ENCODE data around the gene VWF.
"Not testable (repeated sequence)": the region's sequence is repeated elsewhere in the genome, so short reads cannot be mapped to it uniquely, and the experiment has no call there.

The VWF gene

DNA sequence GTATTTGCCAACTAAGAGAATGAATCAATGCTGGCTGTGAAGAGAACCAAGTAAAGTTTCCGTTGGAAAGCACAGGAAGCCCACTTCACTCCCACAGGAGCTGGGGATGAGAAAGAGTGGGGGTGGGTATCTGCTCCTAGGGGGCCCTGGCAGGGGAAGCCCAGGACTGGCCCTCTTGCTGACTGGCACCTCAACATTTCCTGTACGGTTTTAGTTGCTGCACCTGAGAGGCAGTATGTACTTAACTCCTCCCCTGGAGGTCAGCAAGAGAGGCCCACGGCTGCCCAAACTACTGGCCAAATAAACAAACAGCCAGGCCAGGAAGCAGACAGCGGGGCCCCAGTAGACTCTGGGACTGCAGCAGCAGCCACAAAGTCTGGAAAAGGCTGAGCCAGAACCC is 33.8 kb upstream of the VWF start:
- no peak overlapping the region for H3K4me3 ChIP-seq (ENCODE audit: low read depth, low read length)
- no peak for DNase-seq (ENCODE audit: low read depth)
- no peak for TF ChIP-seq CTCF (IDR thresholded peaks at IDR 0.05; ENCODE audit: low read depth, low read length, missing control alignments)
- in situ Hi-C loops (cut with HindIII; ENCODE audit: low sequenced_read_pairs), result no loop called here

DNA sequence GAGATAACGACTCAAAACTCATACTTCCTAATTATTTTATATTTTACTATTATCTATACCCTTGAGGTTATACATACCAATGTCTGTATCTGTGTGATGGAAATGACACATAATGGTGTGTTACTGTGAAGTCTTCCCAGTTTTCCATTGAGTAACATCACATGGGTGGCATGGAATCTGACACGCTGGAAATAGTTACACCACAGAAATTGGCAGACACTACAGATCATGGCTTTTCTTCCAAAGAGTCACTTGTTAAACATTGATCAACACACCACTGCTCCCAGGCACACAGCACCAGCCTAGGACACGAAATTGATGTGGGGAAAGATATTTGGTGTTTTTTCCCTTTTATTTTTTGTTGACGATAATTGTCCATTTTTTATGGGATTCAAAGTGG is 33.0 kb upstream of the VWF start:
- DNase-seq (ENCODE audit: low read depth), result no peak
- TF ChIP-seq CTCF (IDR thresholded peaks at IDR 0.05; ENCODE audit: low read depth, low read length, missing control alignments), result no peak
- no peak overlapping the region for H3K4me3 ChIP-seq (ENCODE audit: low read depth, low read length)
- in situ Hi-C loops (cut with HindIII; ENCODE audit: low sequenced_read_pairs), result no loop called here

GRCh38 chr12:6154730-6155459 is 30.4 kb upstream of the VWF start:
- in situ Hi-C loops (cut with HindIII; ENCODE audit: low sequenced_read_pairs), result no loop called here
- no peak for DNase-seq (ENCODE audit: low read depth)
- no peak for TF ChIP-seq CTCF (IDR thresholded peaks at IDR 0.05; ENCODE audit: low read depth, low read length, missing control alignments)
- no peak overlapping the region for H3K4me3 ChIP-seq (ENCODE audit: low read depth, low read length)

DNA sequence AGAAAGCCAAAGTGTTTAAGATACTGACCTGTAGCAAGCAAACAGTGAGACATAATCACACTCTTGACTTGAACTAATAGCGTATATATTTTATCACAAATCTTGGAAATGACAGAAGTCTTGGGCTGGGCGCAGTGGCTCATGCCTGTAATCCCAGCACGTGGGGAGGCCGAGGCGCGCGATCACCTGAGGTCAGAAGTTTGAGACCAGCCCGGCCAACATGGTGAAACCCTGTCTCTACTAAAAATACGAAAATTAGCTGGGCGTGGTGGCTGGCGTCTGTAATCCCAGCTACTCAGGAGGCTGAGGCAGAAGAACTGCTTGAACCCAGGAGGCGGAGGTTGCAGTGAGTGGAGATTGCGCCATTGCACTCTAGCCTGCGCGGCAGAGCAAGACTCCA is 24.3 kb upstream of the VWF start:
- in situ Hi-C loops (cut with HindIII; ENCODE audit: low sequenced_read_pairs); H3K4me3 ChIP-seq (ENCODE audit: low read depth, low read length); DNase-seq (ENCODE audit: low read depth): not testable (repeated sequence)

DNA sequence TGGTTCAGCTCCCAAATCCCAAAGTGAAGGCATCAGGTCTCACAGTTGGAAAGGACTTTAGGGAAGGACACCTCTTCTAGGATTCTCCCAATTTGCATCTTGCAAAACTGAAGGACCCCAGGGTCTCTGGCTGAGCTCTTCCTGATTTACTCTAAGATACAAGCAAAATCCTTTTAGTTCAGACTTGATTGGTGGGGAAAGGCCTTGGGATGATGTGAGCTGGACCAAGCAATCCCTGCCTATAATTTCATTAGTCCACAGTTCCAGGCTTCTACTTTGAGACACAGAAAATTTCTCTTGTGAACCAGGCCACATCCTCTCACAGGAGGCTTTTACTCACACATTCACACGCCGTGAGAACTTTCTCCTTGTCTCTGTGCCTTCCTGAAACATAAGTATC is 23.6 kb upstream of the VWF start:
- in situ Hi-C loops (cut with HindIII; ENCODE audit: low sequenced_read_pairs), result no loop called here
- no peak for TF ChIP-seq CTCF (IDR thresholded peaks at IDR 0.05; ENCODE audit: low read depth, low read length, missing control alignments)
- DNase-seq (ENCODE audit: low read depth), result no peak
- no peak overlapping the region for H3K4me3 ChIP-seq (ENCODE audit: low read depth, low read length)

GRCh38 chr12:6146951-6147350 is 22.5 kb upstream of the VWF start:
- no peak for TF ChIP-seq CTCF (IDR thresholded peaks at IDR 0.05; ENCODE audit: low read depth, low read length, missing control alignments)
- DNase-seq (ENCODE audit: low read depth), result no peak
- in situ Hi-C loops (cut with HindIII; ENCODE audit: low sequenced_read_pairs), result no loop called here
- H3K4me3 ChIP-seq (ENCODE audit: low read depth, low read length), result no peak overlapping the region

GRCh38 chr12:6146509-6146908 is 22.0 kb upstream of the VWF start:
- in situ Hi-C loops (cut with HindIII; ENCODE audit: low sequenced_read_pairs), result no loop called here
- no peak for DNase-seq (ENCODE audit: low read depth)
- TF ChIP-seq CTCF (IDR thresholded peaks at IDR 0.05; ENCODE audit: low read depth, low read length, missing control alignments), result no peak
- no peak overlapping the region for H3K4me3 ChIP-seq (ENCODE audit: low read depth, low read length)

Measured in astrocyte of the cerebellum (primary cell).